Colonic mucosa (tissue), 4 donors: ENCODE data around the gene SPDYE9. TPM values are rescaled to one million over a fixed set of nuclear protein-coding genes. Genes with fewer than 3 reads are reported as not detected.
"Not testable (repeated sequence)": the region's sequence is repeated elsewhere in the genome, so short reads cannot be mapped to it uniquely, and the experiment has no call there.

ENCODE experiments used
- DNase-seq: peaks from one replicate; pipeline ENCODE4 v3.0.0-alpha.2; 2020
- H3K27ac ChIP-seq: fragments of 200-600 bp; one replicate; pipeline ENCODE4 v1.8.0; 2021
- H3K27me3 ChIP-seq: fragments of 200-600 bp; one replicate; pipeline ENCODE4 v1.8.0; 2021
- H3K36me3 ChIP-seq: fragments of 200-600 bp; one replicate; pipeline ENCODE4 v1.8.0; 2021
- H3K4me1 ChIP-seq: fragments of 200-600 bp; one replicate; pipeline ENCODE4 v1.8.0; 2021; ENCODE audit warnings: mild to moderate bottlenecking
- H3K4me3 ChIP-seq: fragments of 200-600 bp; one replicate; pipeline ENCODE4 v1.8.0; 2021
- H3K9ac ChIP-seq, 2 donors: one replicate each; pipeline ENCODE4 v1.7.0; 2013; ENCODE audit warnings: control low read depth in 2 of 2, low read depth in 2 of 2, low read length in 2 of 2
- H3K9me3 ChIP-seq: fragments of 200-600 bp; one replicate; pipeline ENCODE4 v1.8.0; 2021
- intact Hi-C: fragments of 100-400 bp; cut with DNase I; formaldehyde crosslinking; loops from one replicate; pipeline ENCODE4 v1.14.1; 2022
- total RNA-seq, 2 donors: library from RNA; stranded (reverse); fragmentation: NEBNext Ultra II Directional in 1 of 2; extraction: Animal tissue kit (Norgen Biotek cat#: 25700) in 1 of 2; gene quantifications; one replicate each; pipeline ENCODE4 v1.2.1, GENCODE V29; 2021
- donor health status: healthy.
- donor health status: DM: no; HTN: no; CAD: no.
- donor health status: DM: no; HTN: no; CAD: no.

SPDYE9 gene
- not detected for total RNA-seq

- H3K27me3 ChIP-seq, H3K9me3 ChIP-seq, DNase-seq, intact Hi-C loops, H3K36me3 ChIP-seq, H3K4me1 ChIP-seq, H3K27ac ChIP-seq, H3K4me3 ChIP-seq, H3K9ac ChIP-seq: not testable (repeated sequence)
Measured at GRCh38 chr7:73085938-73086337, at the start of gene SPDYE9. Gene SPDYE9 (minus strand): TSS chr7:73086038. CDS start chr7:73084238, 1,800 bp downstream.

GRCh38 chr7:73134866-73135265, 49.0 kb upstream of the SPDYE9 start:
- H3K4me1 ChIP-seq, intact Hi-C loops, H3K27me3 ChIP-seq, H3K36me3 ChIP-seq, H3K27ac ChIP-seq, H3K9ac ChIP-seq, DNase-seq, H3K9me3 ChIP-seq, H3K4me3 ChIP-seq: not testable (repeated sequence)

- H3K4me3 ChIP-seq, H3K9ac ChIP-seq, H3K27ac ChIP-seq, H3K9me3 ChIP-seq, DNase-seq, H3K4me1 ChIP-seq, H3K36me3 ChIP-seq, H3K27me3 ChIP-seq, intact Hi-C loops: not testable (repeated sequence)
Measured at GRCh38 chr7:73132651-73133217, 46.9 kb upstream of the SPDYE9 start.

- H3K27me3 ChIP-seq, H3K9ac ChIP-seq, H3K4me3 ChIP-seq, DNase-seq, H3K4me1 ChIP-seq, intact Hi-C loops, H3K36me3 ChIP-seq, H3K9me3 ChIP-seq, H3K27ac ChIP-seq: not testable (repeated sequence)
Measured at GRCh38 chr7:73130612-73131011, 44.8 kb upstream of the SPDYE9 start.

- H3K27me3 ChIP-seq, H3K27ac ChIP-seq, H3K4me3 ChIP-seq, intact Hi-C loops, H3K36me3 ChIP-seq, H3K9me3 ChIP-seq, H3K9ac ChIP-seq, H3K4me1 ChIP-seq, DNase-seq: not testable (repeated sequence)
Measured at GRCh38 chr7:73124126-73124525, 38.3 kb upstream of the SPDYE9 start.

GRCh38 chr7:73122778-73123447, 37.1 kb upstream of the SPDYE9 start:
- H3K27ac ChIP-seq, intact Hi-C loops, H3K9ac ChIP-seq, H3K27me3 ChIP-seq, H3K36me3 ChIP-seq, DNase-seq, H3K4me1 ChIP-seq, H3K9me3 ChIP-seq, H3K4me3 ChIP-seq: not testable (repeated sequence)

GRCh38 chr7:73118155-73118554, 32.3 kb upstream of the SPDYE9 start:
- H3K4me1 ChIP-seq, H3K27ac ChIP-seq, H3K9me3 ChIP-seq, intact Hi-C loops, H3K9ac ChIP-seq, DNase-seq, H3K4me3 ChIP-seq, H3K27me3 ChIP-seq, H3K36me3 ChIP-seq: not testable (repeated sequence)

GRCh38 chr7:73057811-73058210, 28.0 kb downstream of the SPDYE9 start, which contains the start of gene SPDYE11:
Gene SPDYE11 (minus strand): TSS chr7:73057911. CDS start chr7:73056111, 1,800 bp downstream.
- H3K9me3 ChIP-seq, H3K4me1 ChIP-seq, DNase-seq, intact Hi-C loops, H3K27me3 ChIP-seq, H3K27ac ChIP-seq, H3K4me3 ChIP-seq, H3K36me3 ChIP-seq, H3K9ac ChIP-seq: not testable (repeated sequence)

- H3K4me3 ChIP-seq, H3K9me3 ChIP-seq, H3K9ac ChIP-seq, H3K4me1 ChIP-seq, H3K27me3 ChIP-seq, H3K27ac ChIP-seq, DNase-seq, intact Hi-C loops, H3K36me3 ChIP-seq: not testable (repeated sequence)
Measured at GRCh38 chr7:73029666-73030065, 56.2 kb downstream of the SPDYE9 start, which contains the start of gene SPDYE8. Gene SPDYE8 (minus strand): TSS chr7:73029766. CDS start chr7:73027966, 1,800 bp downstream.

Other genes with a start within 250 kb of the SPDYE9 start
- gene POM121, start 160.9 kb downstream of the SPDYE9 start, total RNA-seq: 10 to 100 TPM; 29.8 to 34.8 TPM
- under 1 TPM; 0.32 to 0.72 TPM for gene TRIM74, start 116.6 kb downstream of the SPDYE9 start, total RNA-seq
- gene SPDYE8, start 56.3 kb downstream of the SPDYE9 start, total RNA-seq: not detected
- gene SPDYE11, start 28.1 kb downstream of the SPDYE9 start, total RNA-seq: not detected
- gene NSUN5, start 222.8 kb upstream of the SPDYE9 start, total RNA-seq: 10 to 100 TPM; 17.3 to 35.0 TPM
- not detected for gene TRIM50, start 242.0 kb upstream of the SPDYE9 start, total RNA-seq
- not detected for gene FKBP6, start 242.1 kb upstream of the SPDYE9 start, total RNA-seq